Fibroblast of lung (primary cell): ENCODE results near the gene PLSCR4. TPM values are rescaled to one million over a fixed set of nuclear protein-coding genes. Genes with fewer than 3 reads are reported as not detected.

Experiments
- DNase-seq, 2 donors: peaks; one replicate each; pipeline versions ENCODE4 v3.0.0 to v3.0.0-alpha.2; 2010; ENCODE audit warnings: low read depth in 2 of 2
- H2AFZ ChIP-seq: 2 replicates; pipeline ENCODE4 v1.5.1; 2012; ENCODE audit warnings: low read length, control low read depth, inconsistent platforms
- H3K27ac ChIP-seq: 2 replicates; pipeline ENCODE4 v1.5.1; 2011; ENCODE audit warnings: low read length, control low read depth; ENCODE audit not compliant: insufficient read depth
- H3K27me3 ChIP-seq: 2 replicates; pipeline ENCODE4 v1.5.1; 2011; ENCODE audit warnings: mild to moderate bottlenecking, low read length; ENCODE audit not compliant: control insufficient read depth, insufficient read depth
- H3K36me3 ChIP-seq: 2 replicates; pipeline ENCODE4 v1.5.1; 2011; ENCODE audit warnings: low read length; ENCODE audit not compliant: control insufficient read depth, insufficient read depth
- H3K4me1 ChIP-seq: 2 replicates; pipeline ENCODE4 v1.5.1; 2011; ENCODE audit warnings: low read length; ENCODE audit not compliant: control insufficient read depth, insufficient read depth; ENCODE audit errors: extremely low read depth
- H3K4me2 ChIP-seq: 2 replicates; pipeline ENCODE4 v1.5.1; 2011; ENCODE audit warnings: low read length, control low read depth; ENCODE audit not compliant: insufficient read depth; ENCODE audit errors: extremely low read depth
- H3K4me3 ChIP-seq, 4 experiments: fragments of 200-600 bp in 1 of 4; sonication (generic) in 1 of 4; replicated peaks in 1 of 4; 2 replicates each; pipeline ENCODE4 v1.5.1; 2011 to 2016; ENCODE audit warnings: low read length in 4 of 4, low read depth in 3 of 4, mild to moderate bottlenecking in 3 of 4, control low read depth in 2 of 4, inconsistent platforms in 1 of 4, mixed read lengths in 1 of 4; ENCODE audit not compliant: insufficient read depth in 1 of 4; ENCODE audit errors: control extremely low read depth in 1 of 4
- H3K79me2 ChIP-seq: 2 replicates; pipeline ENCODE4 v1.5.1; 2012; ENCODE audit warnings: mild to moderate bottlenecking, low read length, inconsistent platforms; ENCODE audit not compliant: control insufficient read depth, insufficient read depth
- H3K9ac ChIP-seq: 2 replicates; pipeline ENCODE4 v1.5.1; 2011; ENCODE audit warnings: mild to moderate bottlenecking, low read length, control low read depth; ENCODE audit not compliant: insufficient read depth
- H3K9me3 ChIP-seq: 2 replicates; pipeline ENCODE4 v1.5.1; 2012; ENCODE audit warnings: low read depth, low read length; ENCODE audit not compliant: control insufficient read depth, insufficient read depth
- H4K20me1 ChIP-seq: 2 replicates; pipeline ENCODE4 v1.5.1; 2011; ENCODE audit warnings: low read length; ENCODE audit not compliant: control insufficient read depth, insufficient read depth; ENCODE audit errors: extremely low read depth
- EZH2 ChIP-seq: IDR thresholded peaks from 2 replicates; pipeline ENCODE4 v1.5.1; 2012; ENCODE audit warnings: low read length, control low read depth, mild to moderate bottlenecking; ENCODE audit errors: missing control alignments
- polyA plus RNA-seq, 2 donors: library from polyadenylated mRNA; depleted of rRNA in 1 of 2; stranded (reverse) in 1 of 2; unstranded in 1 of 2; fragments of >200 nt; gene quantifications; 2 replicates each; pipeline ENCODE4 v1.2.1, GENCODE V29; 2011 to 2012; ENCODE audit warnings: missing spikeins in 1 of 2
- total RNA-seq: library from RNA; depleted of rRNA; stranded (reverse); fragments of >200 nt; gene quantifications from 2 replicates; pipeline ENCODE4 v1.2.1, GENCODE V29; 2014
- TF ChIP-seq, protein P1 (sequence below), 2 donors: IDR thresholded peaks in 1 of 2; conservative IDR thresholded peaks in 1 of 2; 1 replicate in 1 of 2; 2 replicates in 1 of 2; pipeline ENCODE4 v1.5.1; 2011 to 2012; ENCODE audit warnings: low read length in 2 of 2, control low read depth in 1 of 2, inconsistent platforms in 1 of 2, low read depth in 1 of 2, mild to moderate bottlenecking in 1 of 2

Gene PLSCR4
- total and polyA plus RNA-seq, 2 donors (not counting 1 experiment from before 2014, with no cell fraction given), result 36.7 to 57.6 TPM

DNA sequence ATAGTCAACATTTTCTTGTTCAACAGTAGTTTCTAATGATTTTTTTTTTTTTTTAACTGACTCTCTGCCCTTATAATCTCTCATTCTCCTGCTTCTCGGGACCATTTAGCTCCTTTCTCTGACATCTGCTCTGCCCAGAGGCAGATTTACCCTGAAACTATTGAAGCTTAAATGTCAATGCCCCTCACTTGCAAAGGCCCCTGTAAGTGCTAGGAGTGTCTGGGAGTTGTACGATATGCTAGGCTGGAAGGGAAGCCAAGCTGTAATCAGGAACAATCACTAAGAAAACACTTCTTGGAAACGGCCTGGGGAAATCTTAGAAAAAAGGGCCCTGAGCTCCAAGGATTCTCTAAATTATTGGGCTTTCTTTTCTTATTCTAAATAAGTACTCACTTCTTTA is 84.1 kb downstream of the PLSCR4 start:
- no peak for TF ChIP-seq EZH2
- TF ChIP-seq, protein P1, sequence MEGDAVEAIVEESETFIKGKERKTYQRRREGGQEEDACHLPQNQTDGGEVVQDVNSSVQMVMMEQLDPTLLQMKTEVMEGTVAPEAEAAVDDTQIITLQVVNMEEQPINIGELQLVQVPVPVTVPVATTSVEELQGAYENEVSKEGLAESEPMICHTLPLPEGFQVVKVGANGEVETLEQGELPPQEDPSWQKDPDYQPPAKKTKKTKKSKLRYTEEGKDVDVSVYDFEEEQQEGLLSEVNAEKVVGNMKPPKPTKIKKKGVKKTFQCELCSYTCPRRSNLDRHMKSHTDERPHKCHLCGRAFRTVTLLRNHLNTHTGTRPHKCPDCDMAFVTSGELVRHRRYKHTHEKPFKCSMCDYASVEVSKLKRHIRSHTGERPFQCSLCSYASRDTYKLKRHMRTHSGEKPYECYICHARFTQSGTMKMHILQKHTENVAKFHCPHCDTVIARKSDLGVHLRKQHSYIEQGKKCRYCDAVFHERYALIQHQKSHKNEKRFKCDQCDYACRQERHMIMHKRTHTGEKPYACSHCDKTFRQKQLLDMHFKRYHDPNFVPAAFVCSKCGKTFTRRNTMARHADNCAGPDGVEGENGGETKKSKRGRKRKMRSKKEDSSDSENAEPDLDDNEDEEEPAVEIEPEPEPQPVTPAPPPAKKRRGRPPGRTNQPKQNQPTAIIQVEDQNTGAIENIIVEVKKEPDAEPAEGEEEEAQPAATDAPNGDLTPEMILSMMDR (conservative IDR thresholded peaks at IDR 0.05 in 1 of 2, IDR thresholded peaks at IDR 0.05 in 1 of 2; ENCODE audit: low read depth in 1 of 2, low read length in 2 of 2), result no peak
- H4K20me1 ChIP-seq, result no peaks in the 10 kb centered on the region
- no peak overlapping the region for H3K27ac ChIP-seq
- H3K9me3 ChIP-seq, result no peaks in the 10 kb centered on the region
- DNase-seq, result peak in 1 of 2 donors; percentile 82
- H3K4me2 ChIP-seq, result no peak overlapping the region
- H3K36me3 ChIP-seq, result no peaks in the 10 kb centered on the region
- no peaks in the 10 kb centered on the region for H3K27me3 ChIP-seq
- H3K4me1 ChIP-seq, result peaks cover 24% of the 10 kb centered on the region
- H3K9ac ChIP-seq, result no peak overlapping the region
- no peaks in the 10 kb centered on the region for H3K79me2 ChIP-seq
- H2AFZ ChIP-seq, result no peak overlapping the region
- H3K4me3 ChIP-seq, result no peak overlapping the region

DNA sequence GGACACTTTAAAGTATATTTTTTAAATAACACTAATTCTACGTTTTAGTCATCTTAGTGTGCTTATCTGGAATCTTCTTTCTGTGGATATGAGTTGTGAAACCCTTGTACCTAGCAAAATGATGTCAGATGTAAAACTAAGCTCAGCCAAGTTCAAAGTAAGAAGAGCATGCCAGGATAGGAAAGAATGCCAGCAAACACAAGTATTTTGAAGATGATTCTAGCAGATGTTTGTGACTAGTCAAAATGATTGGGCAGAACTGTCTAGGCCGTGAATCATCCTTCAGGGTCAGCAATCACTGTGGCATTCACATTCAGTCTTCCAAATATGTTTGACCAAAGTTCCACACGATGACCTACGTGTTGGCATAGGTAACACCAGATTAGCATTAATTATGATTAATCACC is 84.5 kb downstream of the PLSCR4 start:
- Histone ChIP-seq H2AFZ (no peak overlapping the region), H3K79me2 (no peaks in the 10 kb centered on the region), H3K27me3 (no peaks in the 10 kb centered on the region), H4K20me1 (no peaks in the 10 kb centered on the region), H3K9me3 (no peaks in the 10 kb centered on the region), H3K4me1 (peaks cover 26% of the 10 kb centered on the region), H3K4me2 (no peak overlapping the region), H3K9ac (no peak overlapping the region), H3K4me3 (no peak overlapping the region), H3K27ac (no peak overlapping the region), H3K36me3 (no peaks in the 10 kb centered on the region)
- TF ChIP-seq, protein P1 (conservative IDR thresholded peaks at IDR 0.05 in 1 of 2, IDR thresholded peaks at IDR 0.05 in 1 of 2; ENCODE audit: low read depth in 1 of 2, low read length in 2 of 2), result no peak
- no peak for TF ChIP-seq EZH2
- peak; percentile 49 to 95 for DNase-seq

DNA sequence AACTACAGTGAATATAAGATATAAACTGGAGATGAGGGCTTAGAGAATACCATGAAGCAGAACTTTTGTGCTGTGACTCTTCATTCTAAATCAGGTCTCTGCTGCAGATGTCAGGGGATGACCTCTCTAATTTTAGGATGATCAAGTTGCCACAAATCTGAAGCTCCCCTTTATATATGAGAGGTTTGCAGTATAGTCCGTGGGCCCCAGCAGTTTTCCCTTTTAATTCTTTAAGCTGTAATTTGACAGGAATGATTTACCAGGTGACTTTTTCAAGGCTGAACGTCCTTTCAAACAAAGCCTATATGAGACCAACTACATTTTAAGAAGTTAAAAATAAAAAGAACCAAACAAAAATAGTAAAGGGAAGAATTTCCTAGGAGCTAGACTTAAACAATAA is 85.0 kb downstream of the PLSCR4 start:
- H3K79me2 ChIP-seq, result no peaks in the 10 kb centered on the region
- no peak overlapping the region for H3K4me3 ChIP-seq
- H3K4me2 ChIP-seq, result no peak overlapping the region
- H3K9me3 ChIP-seq, result no peaks in the 10 kb centered on the region
- TF ChIP-seq, protein P1 (conservative IDR thresholded peaks at IDR 0.05 in 1 of 2, IDR thresholded peaks at IDR 0.05 in 1 of 2; ENCODE audit: low read depth in 1 of 2, low read length in 2 of 2), result no peak
- no peak for TF ChIP-seq EZH2
- no peak overlapping the region for H3K9ac ChIP-seq
- H2AFZ ChIP-seq, result no peak overlapping the region
- H4K20me1 ChIP-seq, result no peaks in the 10 kb centered on the region
- no peak for DNase-seq
- H3K27ac ChIP-seq, result no peak overlapping the region
- H3K27me3 ChIP-seq, result no peaks in the 10 kb centered on the region
- peaks cover 26% of the 10 kb centered on the region for H3K4me1 ChIP-seq
- H3K36me3 ChIP-seq, result no peaks in the 10 kb centered on the region
